ENCODE measurements around the gene ENC1. TPM values are rescaled to one million over a fixed set of nuclear protein-coding genes. Genes with fewer than 3 reads are reported as not detected.

Gene ENC1
- total RNA-seq, 1 experiment from 2014 or later, result 38.8 TPM

GRCh38 chr5:74630453-74631066, 10.0 kb downstream of the ENC1 start:
- intact Hi-C loops (cut with micrococcal nuclease; ENCODE audit: unreplicated experiment), result loop anchor here (5.0 kb wide), 1 partner anchor 38 kb away; no protein-coding TSS in a partner anchor
- TF ChIP-seq EZH2 (IDR thresholded peaks at IDR 0.05; ENCODE audit: low read depth) (no peak), CTCF (conservative IDR thresholded peaks at IDR 0.05) (no peak)
- Histone ChIP-seq H3K9me3 (ENCODE audit: insufficient read depth, low read depth) (no peaks in the 10 kb centered on the region), H3K4me1 (replicated peaks; ENCODE audit: insufficient read depth) (peaks cover 98% of the 10 kb centered on the region), H2AFZ (no peak overlapping the region), H3K36me3 (ENCODE audit: low read depth) (peaks cover 75% of the 10 kb centered on the region), H3F3A (ENCODE audit: insufficient read depth, low read depth) (peaks cover 95% of the 10 kb centered on the region), H3K79me2 (ENCODE audit: low read depth) (peaks cover 88% of the 10 kb centered on the region), H3K4me2 (peak overlapping the region; percentile 70), H3K9me2 (ENCODE audit: insufficient read depth) (no peaks in the 10 kb centered on the region), H4K20me1 (ENCODE audit: insufficient read depth) (peaks cover 26% of the 10 kb centered on the region), H3K27ac (peak overlapping the region; percentile 90), H3K27me3 (ENCODE audit: insufficient read depth, low read depth) (no peaks in the 10 kb centered on the region), H3K4me3 (peak overlapping the region; percentile 4; the same call in 1 of the 2 replicates)
- no TSS peak for BruUV-seq (replicated peaks)
- DNase-seq, result peak in 1 of 2 experiments; percentile 91
- ChIA-PET POLR2A (ENCODE audit: unreplicated experiment) (interaction anchor here (0.5 to 0.6 kb wide), 2 partner anchors 36 to 1796 kb away, joined by 4 to 5 read pairs; no protein-coding TSS in a partner anchor), CTCF (no interaction called here)

- Histone ChIP-seq H3K4me2 (no peak overlapping the region), H4K20me1 (ENCODE audit: insufficient read depth) (peaks cover 16% of the 10 kb centered on the region; the same call in 1 of the 2 replicates), H3F3A (ENCODE audit: insufficient read depth, low read depth) (peaks cover 91% of the 10 kb centered on the region), H3K27ac (no peak overlapping the region), H3K9me3 (ENCODE audit: insufficient read depth, low read depth) (no peaks in the 10 kb centered on the region), H3K4me1 (replicated peaks; ENCODE audit: insufficient read depth) (peaks cover 95% of the 10 kb centered on the region), H3K27me3 (ENCODE audit: insufficient read depth, low read depth) (no peaks in the 10 kb centered on the region), H3K4me3 (no peak overlapping the region), H2AFZ (no peak overlapping the region), H3K36me3 (ENCODE audit: low read depth) (peaks cover 62% of the 10 kb centered on the region), H3K79me2 (ENCODE audit: low read depth) (peaks cover 75% of the 10 kb centered on the region), H3K9me2 (ENCODE audit: insufficient read depth) (no peaks in the 10 kb centered on the region)
- no peak for TF ChIP-seq CTCF (conservative IDR thresholded peaks at IDR 0.05)
- no peak for TF ChIP-seq EZH2 (IDR thresholded peaks at IDR 0.05; ENCODE audit: low read depth)
- no TSS peak for BruUV-seq (replicated peaks)
- ChIA-PET POLR2A (ENCODE audit: unreplicated experiment) (no interaction called here), CTCF (no interaction called here)
- intact Hi-C loops (cut with micrococcal nuclease; ENCODE audit: unreplicated experiment), result no loop called here
- DNase-seq, result no peak
These were observed 11.2 kb downstream of the ENC1 start for GRCh38 chr5:74629326-74629725.

- POLR2A ChIA-PET (ENCODE audit: unreplicated experiment), result interaction anchor here (0.7 kb wide), 1 partner anchor 199 kb away, joined by 3 read pairs; no protein-coding TSS in a partner anchor
- Histone ChIP-seq H3F3A (ENCODE audit: insufficient read depth, low read depth) (peaks cover 82% of the 10 kb centered on the region), H3K4me2 (no peak overlapping the region), H3K79me2 (ENCODE audit: low read depth) (peaks cover 67% of the 10 kb centered on the region), H4K20me1 (ENCODE audit: insufficient read depth) (peaks cover 10% of the 10 kb centered on the region; the same call in 1 of the 2 replicates), H3K4me1 (replicated peaks; ENCODE audit: insufficient read depth) (peaks cover 95% of the 10 kb centered on the region), H3K27ac (peak overlapping the region; percentile 23; the same call in 1 of the 2 replicates), H2AFZ (no peak overlapping the region), H3K36me3 (ENCODE audit: low read depth) (peaks cover 55% of the 10 kb centered on the region), H3K4me3 (no peak overlapping the region), H3K9me2 (ENCODE audit: insufficient read depth) (no peaks in the 10 kb centered on the region), H3K27me3 (ENCODE audit: insufficient read depth, low read depth) (no peaks in the 10 kb centered on the region), H3K9me3 (ENCODE audit: insufficient read depth, low read depth) (no peaks in the 10 kb centered on the region)
- CTCF ChIA-PET, result no interaction called here
- BruUV-seq (replicated peaks), result no TSS peak
- no peak for TF ChIP-seq EZH2 (IDR thresholded peaks at IDR 0.05; ENCODE audit: low read depth)
- no peak for TF ChIP-seq CTCF (conservative IDR thresholded peaks at IDR 0.05)
- DNase-seq, result no peak
- intact Hi-C loops (cut with micrococcal nuclease; ENCODE audit: unreplicated experiment), result no loop called here
These were observed 12.2 kb downstream of the ENC1 start for GRCh38 chr5:74628359-74628758.

Measured in PC-9 (cell line).